ENCODE results near the gene ZGRF1.
"Not testable (repeated sequence)": the region's sequence is repeated elsewhere in the genome, so short reads cannot be mapped to it uniquely, and the experiment has no call there.

Gene ZGRF1

DNA sequence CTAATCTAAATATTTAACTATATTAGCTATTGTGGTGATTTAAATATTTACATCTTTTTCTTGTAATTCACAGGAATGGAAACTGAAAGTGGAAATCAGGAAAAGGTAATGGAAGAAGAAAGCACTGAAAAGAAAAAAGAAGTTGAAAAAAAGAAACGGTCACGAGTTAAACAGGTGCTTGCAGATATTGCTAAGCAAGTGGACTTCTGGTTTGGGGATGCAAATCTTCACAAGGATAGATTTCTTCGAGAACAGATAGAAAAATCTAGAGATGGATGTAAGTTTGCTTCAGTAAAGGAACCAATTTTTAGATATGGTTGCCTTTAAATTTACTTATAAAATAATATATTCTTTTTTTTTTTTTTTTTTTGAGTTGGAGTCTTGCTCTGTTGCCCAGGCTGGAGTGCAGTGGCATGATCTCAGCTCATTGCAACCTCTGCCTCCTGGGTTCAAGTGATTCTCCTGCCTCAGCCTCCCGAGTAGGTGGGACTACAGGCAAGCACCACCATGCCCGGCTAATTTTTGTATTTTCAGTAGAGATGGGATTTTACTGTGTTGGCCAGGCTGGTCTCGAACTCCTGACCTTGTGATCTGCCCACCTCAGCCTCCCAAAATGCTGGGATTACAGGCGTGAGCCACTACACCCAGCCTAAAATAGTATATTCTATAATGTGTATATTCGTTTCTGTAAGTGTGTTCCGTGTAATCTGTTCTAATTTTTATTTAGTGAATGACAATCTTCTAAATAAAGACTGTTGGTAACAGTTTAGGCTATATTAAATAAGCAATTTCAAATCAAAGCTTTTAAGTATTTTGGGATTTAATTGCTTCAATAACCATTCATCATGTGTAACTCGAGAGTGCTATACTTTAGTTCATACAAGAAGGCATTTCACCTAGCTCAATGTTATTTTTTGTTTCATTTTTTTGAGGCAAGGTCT lies 8.2 kb upstream of the ZGRF1 start:
- not testable (repeated sequence) for DNase-seq (ENCODE audit: low read depth)

DNA sequence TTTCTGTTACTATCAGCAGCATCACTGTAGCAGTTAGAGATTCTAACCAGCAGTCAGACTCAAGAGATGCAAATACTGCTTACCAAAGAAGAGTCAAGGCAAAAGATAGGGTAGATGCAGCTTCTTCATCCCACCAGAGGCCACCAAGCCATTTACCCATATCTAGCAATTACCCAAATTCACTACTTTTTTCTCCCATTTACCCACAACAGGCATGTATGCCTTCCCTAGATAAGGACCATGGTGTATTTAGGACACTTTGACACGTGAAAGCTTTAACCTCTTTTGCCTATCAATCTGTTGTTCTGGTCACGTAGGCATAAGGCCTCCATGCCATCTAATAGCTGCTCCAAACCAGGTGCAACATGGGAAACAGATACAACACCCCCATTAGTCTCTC lies 5.8 kb upstream of the ZGRF1 start:
- no peak for DNase-seq (ENCODE audit: low read depth)

DNA sequence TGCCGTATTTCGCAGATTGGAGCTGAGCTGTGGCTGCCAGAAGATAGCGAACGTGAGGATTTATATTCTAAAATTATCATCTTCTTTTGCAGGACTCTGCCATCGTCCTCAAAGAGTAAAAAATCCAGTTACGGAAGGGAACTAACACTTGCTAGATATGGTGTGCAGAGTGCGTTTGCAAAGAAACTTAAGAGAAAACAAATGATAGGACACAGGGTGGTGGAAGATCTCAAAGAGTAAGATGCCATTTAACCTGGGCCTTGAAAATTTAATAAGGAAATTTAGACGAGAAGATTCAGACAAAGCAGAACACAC lies 800 bp upstream of the ZGRF1 start:
- no peak for DNase-seq (ENCODE audit: low read depth)

DNA sequence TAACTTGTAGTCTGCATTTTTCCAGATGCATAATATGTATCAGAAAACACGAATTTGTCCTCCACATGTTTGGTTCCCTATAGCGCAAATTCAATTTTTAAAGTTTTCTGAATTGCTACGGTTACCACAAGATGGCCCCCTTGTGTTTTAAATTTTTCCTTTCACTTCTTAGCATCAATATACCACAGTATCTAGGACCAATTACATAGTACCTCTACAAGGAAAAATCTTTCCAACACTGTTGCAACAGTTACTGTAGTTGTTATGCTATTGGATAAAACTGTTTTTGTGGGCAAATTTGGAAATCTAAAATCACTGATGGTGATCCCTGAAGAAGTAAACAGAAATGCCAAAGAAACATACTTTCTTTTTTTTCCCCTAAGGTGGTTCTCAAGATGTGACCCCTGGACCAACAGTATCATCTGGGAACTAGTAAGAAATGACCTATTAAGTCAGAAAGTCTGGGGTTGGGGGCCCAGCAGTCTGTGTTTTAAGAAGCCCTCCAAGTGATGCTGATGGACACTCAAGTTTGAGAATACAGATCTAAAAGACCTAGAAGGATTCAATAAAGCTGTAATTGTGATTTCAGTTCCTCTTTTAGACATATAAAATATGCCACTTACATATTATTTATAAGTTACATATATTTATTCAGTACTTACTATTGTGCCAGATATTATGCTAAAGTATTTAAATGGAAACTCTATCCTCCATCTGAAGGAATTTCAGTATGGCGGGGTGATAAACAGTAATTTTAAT lies 3.1 kb downstream of the ZGRF1 start:
- DNase-seq (ENCODE audit: low read depth), result peak; percentile 27

DNA sequence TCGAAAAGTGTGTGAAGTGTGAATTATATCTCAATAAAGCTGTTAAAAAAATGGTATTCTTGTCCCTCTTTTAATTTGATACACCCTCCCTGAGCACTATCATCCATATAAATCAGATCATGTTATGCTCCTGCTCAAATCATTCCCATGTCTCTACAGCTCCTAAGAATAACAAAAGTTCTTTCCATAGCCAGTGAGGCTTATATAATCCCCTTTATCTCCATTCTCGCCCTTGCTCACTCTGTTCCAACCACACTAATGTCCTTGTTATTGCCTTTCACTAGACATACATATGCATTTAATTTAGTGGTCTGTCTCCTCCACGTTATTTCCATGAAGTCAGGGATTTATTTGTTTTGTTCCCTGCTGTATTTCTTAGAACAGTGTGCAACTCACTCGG lies 10.5 kb downstream of the ZGRF1 start:
- DNase-seq (ENCODE audit: low read depth), result no peak

DNA sequence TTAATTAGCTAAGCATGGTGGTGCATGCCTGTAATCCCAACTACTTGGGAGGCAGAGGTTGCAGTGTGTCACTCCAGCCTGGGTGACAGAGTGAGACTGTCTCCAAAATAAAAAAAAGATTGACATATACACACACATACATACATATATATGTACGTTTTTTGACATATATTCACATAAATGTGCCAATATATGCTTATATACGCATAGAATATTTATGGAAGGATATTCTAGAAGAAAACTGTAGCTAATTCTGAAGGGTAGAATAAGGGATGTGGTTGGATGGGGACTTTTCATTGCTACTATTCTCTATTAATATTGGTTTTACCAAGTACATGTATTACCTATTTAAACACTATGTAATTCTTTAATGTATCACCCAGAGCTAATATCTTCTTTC lies 19.7 kb downstream of the ZGRF1 start:
- DNase-seq (ENCODE audit: low read depth), result no peak

DNA sequence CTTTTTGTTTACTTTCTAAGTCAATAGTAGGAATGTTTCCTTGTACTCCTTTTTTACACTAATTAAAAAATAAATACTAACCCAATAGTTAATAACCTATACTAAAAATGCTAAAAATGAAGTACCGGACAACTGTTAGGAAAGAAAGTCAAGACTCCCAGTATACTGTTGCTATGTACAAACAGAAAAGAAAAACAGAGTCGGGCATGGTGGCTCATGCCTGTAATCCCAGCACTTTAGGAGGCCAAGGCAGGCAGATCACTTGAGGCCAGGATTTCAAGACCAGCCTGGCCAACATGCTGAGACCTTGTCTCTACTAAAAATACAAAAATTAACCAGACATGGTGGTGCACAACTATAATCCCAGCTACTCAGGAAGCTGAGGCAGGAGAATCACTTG lies 23.9 kb downstream of the ZGRF1 start:
- DNase-seq (ENCODE audit: low read depth), result not testable (repeated sequence)

DNA sequence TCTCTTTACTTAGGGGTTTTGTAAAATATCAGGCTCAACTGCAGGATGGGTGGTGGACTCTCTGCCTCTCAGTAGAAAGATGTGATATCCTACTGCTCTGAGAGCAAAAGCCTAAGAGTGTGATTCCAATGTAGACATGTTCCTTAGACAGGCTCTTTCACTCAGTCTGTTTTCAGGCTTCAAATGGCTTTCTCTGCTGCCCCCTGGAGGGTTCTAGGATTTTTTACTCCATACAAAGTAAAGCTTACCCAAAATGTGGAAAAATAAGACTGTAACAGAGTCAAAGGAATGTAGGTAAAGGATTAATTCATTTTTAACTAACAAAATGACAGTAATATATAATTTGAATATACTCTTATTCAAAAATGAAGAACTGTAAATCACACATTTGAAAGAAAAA lies 32.1 kb downstream of the ZGRF1 start:
- peak; percentile 53 for DNase-seq (ENCODE audit: low read depth)

DNA sequence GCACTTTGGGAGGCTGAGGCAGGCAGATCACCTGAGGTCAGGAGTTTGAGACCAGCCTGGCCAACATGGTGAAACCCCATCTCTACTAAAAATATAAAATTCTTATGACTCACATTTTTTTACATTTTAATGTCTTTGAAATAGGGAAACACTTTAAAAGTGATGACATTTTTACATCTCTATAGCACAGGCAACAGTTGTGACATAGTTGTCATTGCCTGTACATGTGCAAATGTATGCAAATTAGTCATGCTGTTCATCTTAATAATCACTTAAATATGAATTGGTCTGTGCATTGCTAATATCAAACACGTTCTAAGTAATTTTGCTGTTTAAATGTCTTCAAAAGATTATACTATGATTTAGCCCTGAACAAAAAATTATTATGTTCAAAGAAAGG lies 41.7 kb downstream of the ZGRF1 start:
- no peak for DNase-seq (ENCODE audit: low read depth)

DNA sequence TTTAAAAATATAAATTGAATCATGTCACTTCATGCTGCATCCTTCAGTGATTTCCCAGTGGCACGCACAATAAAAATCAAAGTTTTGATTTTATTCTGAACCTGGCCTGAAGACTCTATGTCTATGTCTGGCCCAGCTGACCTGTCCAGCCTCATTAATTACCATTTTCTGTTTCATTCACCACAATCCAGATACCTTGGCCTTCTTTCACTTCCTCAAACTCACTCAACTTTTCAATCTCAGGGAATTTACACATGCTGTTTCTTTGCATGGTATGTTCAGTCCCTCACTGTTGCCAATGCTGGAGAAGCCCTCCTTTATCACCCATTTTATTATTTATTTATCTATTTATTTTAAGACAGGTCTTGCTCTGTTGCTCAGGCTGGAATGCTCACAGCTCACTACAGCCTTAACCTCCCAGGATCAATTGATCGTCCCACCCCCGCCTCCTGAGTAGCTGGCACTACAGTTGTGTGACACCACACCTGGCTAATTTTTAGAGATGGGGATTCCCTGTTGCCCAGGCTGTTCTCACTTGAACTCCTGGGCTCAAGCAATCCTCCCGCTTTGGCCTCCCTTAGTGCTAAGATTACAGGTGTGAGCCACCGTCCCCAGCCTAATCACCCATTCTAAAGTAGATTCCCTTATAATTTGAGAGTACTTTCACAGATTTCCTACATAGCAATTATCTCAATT lies 43.1 kb downstream of the ZGRF1 start:
- DNase-seq (ENCODE audit: low read depth), result no peak

DNA sequence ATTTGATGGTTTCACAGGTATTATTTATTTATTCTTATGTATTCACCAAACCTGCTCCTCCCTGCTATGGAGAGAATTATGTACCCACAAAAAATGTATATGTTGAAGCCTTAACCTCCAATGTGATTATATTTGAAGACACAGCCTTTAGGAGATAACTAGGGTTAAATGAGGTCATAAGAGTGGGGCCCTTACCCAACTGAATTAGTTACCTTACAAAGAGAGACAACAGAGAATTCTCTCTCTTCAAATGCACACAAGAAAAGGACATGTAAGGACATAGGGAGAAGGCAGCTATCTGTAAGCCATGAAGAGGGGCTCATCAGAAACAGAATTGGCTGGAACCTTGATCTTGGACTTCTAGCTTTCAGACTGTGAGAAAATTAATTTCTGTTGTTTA lies 44.0 kb downstream of the ZGRF1 start:
- no peak for DNase-seq (ENCODE audit: low read depth)

DNA sequence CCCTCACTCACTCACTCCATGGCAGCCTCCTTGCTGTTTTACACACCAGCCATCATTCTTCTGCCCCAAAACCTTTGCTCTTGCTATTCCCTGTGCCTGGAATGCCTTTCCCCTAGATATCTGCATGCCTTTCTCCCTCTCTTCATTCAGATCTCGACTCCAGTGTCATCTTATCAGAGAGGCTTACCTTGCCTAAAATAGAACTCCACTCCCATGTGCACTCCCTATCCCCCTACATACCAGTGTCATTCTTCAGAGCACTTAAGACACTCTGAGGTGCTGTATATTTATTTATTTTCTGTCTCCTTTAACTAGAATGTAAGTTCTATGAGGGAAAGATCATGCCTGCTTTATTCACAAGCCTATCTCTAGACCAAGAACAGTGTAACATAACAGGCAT lies 45.1 kb downstream of the ZGRF1 start:
- no peak for DNase-seq (ENCODE audit: low read depth)

DNA sequence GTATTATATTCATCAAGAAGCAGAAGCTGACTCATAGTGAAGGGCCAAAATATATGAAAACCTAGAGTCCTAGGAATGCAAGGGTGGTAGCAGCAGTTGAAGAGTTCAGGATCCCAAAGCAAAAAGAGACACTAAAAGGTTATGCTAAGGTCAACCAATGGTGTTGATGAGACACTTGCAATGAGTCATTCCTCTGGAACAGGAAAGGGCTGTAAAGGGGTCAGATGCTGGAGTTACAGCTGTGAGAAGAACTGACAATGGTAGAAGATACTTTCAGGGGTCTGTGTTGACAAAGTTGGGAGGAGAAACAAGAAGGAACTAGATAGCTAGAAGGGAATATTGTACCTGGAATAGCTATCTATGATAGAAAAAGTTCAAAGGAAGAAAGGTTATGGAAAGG lies 47.5 kb downstream of the ZGRF1 start:
- peak; percentile 8 for DNase-seq (ENCODE audit: low read depth)

DNA sequence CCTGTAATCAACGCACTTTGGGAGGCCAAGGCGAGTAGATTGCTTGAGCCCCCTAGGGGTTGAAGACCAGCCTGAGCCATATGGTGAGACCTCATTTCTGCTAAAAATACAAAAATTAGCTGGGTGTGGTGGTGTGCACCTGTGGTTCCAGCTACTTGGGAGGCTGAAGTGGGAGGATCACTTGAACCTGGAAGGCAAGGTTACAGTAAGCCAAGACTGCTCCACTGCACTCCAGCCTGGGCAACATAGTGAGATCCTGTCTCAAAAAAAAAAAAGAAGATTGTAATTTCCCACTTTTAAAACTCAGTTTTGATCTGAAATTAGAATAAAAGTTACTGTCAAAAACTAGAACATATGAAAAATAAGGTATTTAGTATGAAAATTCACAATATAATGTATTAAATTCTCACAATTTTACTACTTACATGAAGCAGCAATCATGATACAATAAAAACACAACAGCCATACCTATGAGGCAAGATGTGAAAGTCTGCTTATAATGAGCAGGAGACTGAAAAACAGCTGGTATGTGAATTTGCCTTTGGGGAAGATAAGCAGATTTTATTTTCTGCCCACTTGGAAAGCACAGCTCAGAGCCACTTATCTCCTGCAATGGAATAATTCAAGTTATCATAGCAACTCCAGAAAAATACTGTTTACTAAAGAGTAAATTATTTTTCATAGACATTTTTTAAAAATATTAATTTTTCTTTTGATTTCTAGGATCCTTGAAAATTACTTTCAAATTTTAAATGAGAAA lies 50.6 kb downstream of the ZGRF1 start:
- DNase-seq (ENCODE audit: low read depth), result no peak

DNA sequence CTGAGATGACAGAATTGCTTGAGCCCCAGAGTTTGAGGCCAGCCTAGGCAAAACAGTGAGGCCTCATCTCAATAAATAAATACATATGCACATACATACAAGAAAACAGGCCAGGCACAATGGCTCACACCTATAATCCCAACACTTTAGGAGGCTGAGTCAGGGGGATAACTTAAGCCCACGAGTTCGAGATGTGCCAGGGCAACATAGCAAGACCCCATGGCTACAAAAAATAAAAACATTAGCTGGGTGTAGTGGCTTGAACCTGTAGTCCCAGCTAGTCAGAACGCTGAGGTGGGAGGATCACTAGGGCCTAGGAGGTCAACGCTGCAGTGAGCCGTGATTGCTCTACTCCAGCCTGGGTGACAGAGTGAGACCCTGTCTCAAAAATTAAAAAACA lies 69.2 kb downstream of the ZGRF1 start:
- no peak for DNase-seq (ENCODE audit: low read depth)

DNA sequence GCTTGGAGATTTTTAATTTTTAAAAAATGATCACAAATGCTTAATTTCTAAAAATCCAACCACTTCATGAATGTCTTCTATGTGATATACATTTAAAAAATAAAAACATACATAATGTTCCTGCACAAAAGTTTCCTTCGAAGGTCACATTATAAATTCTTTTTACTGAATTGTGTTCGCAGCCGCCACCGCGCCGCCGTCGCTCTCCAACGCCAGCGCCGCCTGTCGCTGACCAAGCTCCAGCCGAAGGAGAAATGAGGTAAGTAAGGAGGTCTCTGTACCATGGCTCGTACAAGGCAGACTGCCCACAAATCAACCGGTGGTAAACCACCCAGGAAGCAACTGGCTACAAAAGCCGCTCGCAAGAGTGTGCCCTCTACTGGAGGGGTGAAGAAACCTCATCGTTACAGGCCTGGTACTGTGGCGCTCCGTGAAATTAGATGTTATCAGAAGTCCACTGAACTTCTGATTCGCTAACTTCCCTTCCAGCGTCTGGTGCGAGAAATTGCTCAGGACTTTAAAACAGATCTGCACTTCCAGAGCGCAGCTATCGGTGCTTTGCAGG lies 71.9 kb downstream of the ZGRF1 start:
- DNase-seq (ENCODE audit: low read depth), result no peak

DNA sequence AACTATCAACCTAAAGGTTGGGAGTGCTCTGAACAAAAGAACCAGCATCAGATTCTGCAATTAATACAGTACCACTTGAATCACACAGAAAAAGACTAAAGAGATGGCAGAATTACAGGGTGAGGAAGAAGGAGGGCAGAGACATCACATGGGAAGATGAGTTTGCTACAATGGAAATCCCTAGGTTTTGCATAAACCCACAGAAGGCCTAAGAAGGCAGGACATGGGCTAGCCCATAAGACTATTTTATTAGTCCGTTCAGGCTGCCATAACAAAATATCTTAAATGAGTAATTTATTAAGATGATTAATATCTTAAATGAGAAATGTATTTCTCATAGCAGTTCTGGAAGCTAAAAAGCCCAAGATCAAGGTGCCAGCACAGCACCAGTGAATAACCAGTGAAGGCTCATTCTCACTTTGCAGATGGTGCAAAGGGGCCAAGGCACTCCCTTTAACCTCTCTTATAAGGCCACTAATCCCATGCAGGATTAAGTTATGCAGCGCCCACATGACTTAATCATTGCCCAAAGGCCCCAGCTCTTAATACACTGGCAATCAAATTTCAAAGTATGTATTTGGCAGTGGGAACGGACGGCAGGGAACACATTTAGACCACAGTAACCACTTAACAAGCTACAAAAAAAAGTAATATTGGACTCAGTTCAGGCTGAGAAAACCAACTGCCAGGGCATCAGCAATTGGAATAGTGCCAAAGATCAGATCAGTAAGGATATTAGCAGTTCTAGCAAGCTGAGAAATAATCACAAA lies 73.1 kb downstream of the ZGRF1 start:
- DNase-seq (ENCODE audit: low read depth), result no peak

DNA sequence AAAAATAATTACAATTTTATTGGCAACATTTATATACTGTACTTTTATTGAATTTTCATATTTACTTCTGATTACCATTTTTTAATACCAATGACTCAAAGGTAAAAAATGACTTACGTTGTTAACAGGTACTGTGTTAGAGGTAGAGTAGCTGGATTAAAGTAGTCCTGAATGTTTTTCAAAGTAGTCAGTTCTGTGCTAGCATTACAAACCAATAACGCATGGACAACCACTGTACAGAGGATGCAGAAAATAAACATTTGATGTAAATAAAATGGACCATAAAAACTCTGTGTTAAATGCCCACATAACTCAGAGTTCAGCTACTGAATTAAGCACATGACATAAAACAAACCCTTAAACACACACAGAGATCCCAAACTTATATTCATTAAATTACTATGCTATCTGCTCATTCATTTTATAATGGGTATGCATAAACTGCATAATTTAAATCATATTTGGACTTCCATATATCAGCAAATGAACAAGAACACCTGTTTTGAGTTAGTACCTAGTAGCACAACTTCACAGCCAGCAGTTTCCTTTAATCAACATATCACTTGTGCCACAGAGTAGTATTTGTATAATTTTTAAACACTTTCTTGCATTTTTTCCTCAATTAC lies 74.3 kb downstream of the ZGRF1 start:
- DNase-seq (ENCODE audit: low read depth), result no peak

DNA sequence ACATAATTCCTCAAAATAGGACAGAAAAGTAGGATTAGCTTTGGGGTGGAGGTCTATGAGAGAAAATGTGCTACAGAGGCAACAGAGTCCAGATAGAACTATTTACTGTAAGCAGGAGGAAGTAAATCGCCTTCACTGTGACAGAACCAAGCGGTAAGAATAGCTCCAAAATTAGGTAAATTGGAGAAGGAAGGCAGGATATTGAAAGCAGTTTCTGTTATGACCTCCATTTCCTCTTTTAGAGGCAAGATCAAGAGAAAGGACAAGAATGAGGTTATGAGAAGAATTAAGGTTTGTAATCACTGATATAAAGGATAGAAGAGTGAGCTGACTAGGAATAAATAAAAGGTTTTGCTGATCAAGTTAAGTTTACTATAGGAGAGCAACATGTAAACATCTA lies 76.6 kb downstream of the ZGRF1 start:
- DNase-seq (ENCODE audit: low read depth), result no peak

DNA sequence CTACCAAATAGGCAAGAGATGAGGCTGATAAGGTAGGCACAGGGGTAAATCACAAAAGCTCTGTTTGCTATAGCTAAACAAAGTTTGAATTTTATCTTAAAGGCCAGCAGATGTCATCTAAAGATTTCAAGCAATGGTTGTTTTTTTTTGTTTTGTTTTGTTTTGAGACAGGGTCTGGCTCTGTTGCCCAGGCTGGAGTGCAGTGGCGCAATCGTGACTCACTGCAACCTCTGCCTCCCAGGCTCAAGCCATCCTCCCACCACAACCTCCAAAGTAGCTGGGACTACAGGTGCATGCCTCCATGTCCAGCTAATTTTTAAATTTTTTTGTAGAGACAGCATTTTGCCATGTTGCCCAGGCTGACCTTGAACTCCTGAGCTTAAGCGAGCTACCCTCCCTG lies 77.7 kb downstream of the ZGRF1 start:
- no peak for DNase-seq (ENCODE audit: low read depth)

Measured in stromal cell of bone marrow (primary cell).